T-helper 1 cell treated with Interleukin-12 subunit alpha and Interleukin-12 subunit beta and Interleukin-4 antibody, amounts not matched to agents 30 μg/mL and 1 μg/mL, for 36 hours (primary cell): ENCODE results near the gene SOX18.

Experiments used
- H3K27ac Mint-ChIP-seq: one replicate; pipeline ENCODE4 v1.8.0; 2021; ENCODE audit warnings: mild to moderate bottlenecking, mixed read lengths
- H3K27me3 Mint-ChIP-seq: one replicate; pipeline ENCODE4 v1.8.0; 2021; ENCODE audit warnings: low read depth, mixed read lengths
- H3K36me3 Mint-ChIP-seq: one replicate; pipeline ENCODE4 v1.8.0; 2021; ENCODE audit warnings: low read depth, mixed read lengths
- H3K4me1 Mint-ChIP-seq: one replicate; pipeline ENCODE4 v1.8.0; 2021; ENCODE audit warnings: low read depth, mixed read lengths
- H3K4me3 Mint-ChIP-seq: one replicate; pipeline ENCODE4 v1.8.0; 2021; ENCODE audit warnings: mild to moderate bottlenecking, moderate library complexity, mixed read lengths
- H3K9me3 Mint-ChIP-seq: one replicate; pipeline ENCODE4 v1.8.0; 2021; ENCODE audit warnings: mixed read lengths

Gene SOX18

GRCh38 chr20:64035933-64036345, 13.5 kb downstream of the SOX18 start, which contains the start of gene C20orf204:
Gene C20orf204, plus strand, starts transcription at chr20:64036182. Its CDS starts 142 bp downstream, at chr20:64036324.
- Mint-ChIP-seq H3K27me3 (no peaks in the 10 kb centered on the region), H3K9me3 (no peaks in the 10 kb centered on the region), H3K4me1 (peaks cover 41% of the 10 kb centered on the region), H3K36me3 (peaks cover 18% of the 10 kb centered on the region), H3K27ac (peak within 1 kb of the TSS; percentile 98), H3K4me3 (peak within 1 kb of the TSS; percentile 81)

GRCh38 chr20:64035066-64035932, 14.1 kb downstream of the SOX18 start:
- H3K27me3 Mint-ChIP-seq: no peaks in the 10 kb centered on the region
- H3K4me1 Mint-ChIP-seq: peaks cover 39% of the 10 kb centered on the region
- H3K9me3 Mint-ChIP-seq: no peaks in the 10 kb centered on the region
- peak overlapping the region; percentile 98 for H3K27ac Mint-ChIP-seq
- H3K36me3 Mint-ChIP-seq: peaks cover 18% of the 10 kb centered on the region
- H3K4me3 Mint-ChIP-seq: peak overlapping the region; percentile 80

- Mint-ChIP-seq H3K4me1 (peaks cover 31% of the 10 kb centered on the region), H3K4me3 (peak overlapping the region; percentile 54), H3K27me3 (no peaks in the 10 kb centered on the region), H3K36me3 (peaks cover 21% of the 10 kb centered on the region), H3K9me3 (no peaks in the 10 kb centered on the region), H3K27ac (peak overlapping the region; percentile 98)
Measured at GRCh38 chr20:64033981-64034493, 15.4 kb downstream of the SOX18 start.

DNA sequence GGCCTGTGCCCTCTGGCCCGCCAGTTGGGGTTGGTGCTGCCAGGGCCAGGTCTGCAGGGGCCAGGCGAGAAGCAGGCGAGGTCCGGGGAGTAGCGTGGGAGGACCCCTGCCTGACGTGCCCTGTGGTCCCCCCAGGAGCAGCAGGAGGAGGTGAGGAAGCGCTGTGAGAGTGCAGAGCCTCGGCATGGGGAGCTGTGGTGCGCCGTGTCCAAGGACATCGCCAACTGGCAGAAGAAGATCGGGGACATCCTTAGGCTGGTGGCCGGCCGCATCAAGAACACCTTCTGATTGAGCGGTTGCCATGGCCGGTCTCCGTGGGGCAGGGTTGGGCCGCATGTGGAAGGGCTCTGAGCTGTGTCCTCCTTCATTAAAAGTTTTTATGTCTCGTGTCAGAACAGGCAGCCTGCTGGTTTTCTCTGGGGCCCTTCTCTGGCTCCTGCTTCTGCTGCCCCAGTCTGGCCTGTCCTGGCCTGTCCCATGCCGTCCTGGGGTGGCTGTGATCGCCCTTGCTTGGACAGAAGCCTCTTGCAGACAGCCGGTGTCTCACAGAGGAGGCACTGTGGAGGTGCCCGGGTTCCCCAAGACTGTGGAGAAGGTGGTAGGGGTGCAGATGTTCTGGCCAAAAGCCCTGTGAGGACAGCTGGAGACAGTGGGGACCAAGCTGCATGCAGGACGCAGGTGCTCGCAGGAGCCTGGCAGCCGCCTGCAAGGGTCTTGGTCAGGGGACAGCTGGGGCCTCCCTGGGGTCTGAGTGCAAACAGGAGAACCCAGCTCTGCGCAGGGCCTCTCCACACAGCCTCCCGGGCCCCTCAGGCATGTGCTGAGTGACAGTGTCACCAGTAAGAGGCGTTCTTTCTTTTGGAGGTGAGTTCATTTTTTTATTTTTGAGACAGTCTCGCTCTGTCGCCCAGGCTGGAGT, 16.5 kb downstream of the SOX18 start:
- Mint-ChIP-seq H3K4me1 (peaks cover 31% of the 10 kb centered on the region), H3K9me3 (no peaks in the 10 kb centered on the region), H3K27ac (peak overlapping the region; percentile 98), H3K27me3 (no peaks in the 10 kb centered on the region), H3K4me3 (no peak overlapping the region), H3K36me3 (peaks cover 25% of the 10 kb centered on the region)

- no peak overlapping the region for H3K4me3 Mint-ChIP-seq
- H3K4me1 Mint-ChIP-seq: peaks cover 24% of the 10 kb centered on the region
- H3K27me3 Mint-ChIP-seq: no peaks in the 10 kb centered on the region
- peaks cover 32% of the 10 kb centered on the region for H3K36me3 Mint-ChIP-seq
- no peak overlapping the region for H3K27ac Mint-ChIP-seq
- H3K9me3 Mint-ChIP-seq: no peaks in the 10 kb centered on the region
Measured at GRCh38 chr20:64031822-64032314, 17.6 kb downstream of the SOX18 start.

- Mint-ChIP-seq H3K36me3 (peaks cover 37% of the 10 kb centered on the region), H3K27ac (no peak overlapping the region), H3K9me3 (no peaks in the 10 kb centered on the region), H3K4me3 (no peak overlapping the region), H3K4me1 (peaks cover 20% of the 10 kb centered on the region), H3K27me3 (no peaks in the 10 kb centered on the region)
Measured at GRCh38 chr20:64030371-64031134, 18.9 kb downstream of the SOX18 start.

DNA sequence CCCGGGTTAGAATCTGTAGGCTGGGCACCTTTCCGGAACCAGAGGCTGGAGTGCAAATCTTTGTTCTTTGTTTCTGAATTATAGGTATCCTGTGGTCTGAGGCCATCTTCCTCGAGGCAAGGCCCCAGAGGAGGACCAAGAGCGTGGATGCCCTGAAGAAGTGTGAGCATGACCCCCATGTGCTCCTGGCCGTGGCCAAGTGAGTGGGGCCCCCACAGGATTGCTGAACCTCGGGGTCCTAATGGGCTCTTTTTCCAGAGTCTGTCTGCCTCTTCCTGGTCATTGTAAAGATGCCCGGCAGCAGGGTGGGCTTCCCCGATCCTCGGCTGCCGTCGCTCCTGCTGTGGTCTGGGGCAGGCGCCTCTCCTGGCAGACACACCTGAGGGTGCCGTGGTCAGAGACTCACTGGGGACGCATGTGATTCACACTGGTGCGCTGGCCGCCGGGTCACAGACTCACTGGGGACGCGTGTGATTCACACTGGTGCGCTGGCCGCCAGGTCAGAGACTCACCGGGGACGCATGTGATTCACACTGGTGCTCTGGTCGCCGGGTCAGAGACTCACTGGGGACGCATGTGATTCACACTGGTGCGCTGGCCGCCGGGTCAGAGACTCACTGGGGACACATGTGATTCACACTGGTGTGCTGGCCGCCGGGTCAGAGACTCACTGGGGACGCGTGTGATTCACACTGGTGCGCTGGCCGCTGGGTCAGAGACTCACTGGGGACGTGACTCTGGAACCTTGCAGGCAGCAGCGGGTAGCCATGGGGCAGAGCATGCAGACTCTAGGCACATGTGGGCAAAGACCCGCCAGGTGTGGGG, 19.9 kb downstream of the SOX18 start:
- H3K27ac Mint-ChIP-seq: no peak overlapping the region
- H3K9me3 Mint-ChIP-seq: no peaks in the 10 kb centered on the region
- H3K4me1 Mint-ChIP-seq: peaks cover 11% of the 10 kb centered on the region
- peaks cover 40% of the 10 kb centered on the region for H3K36me3 Mint-ChIP-seq
- no peak overlapping the region for H3K4me3 Mint-ChIP-seq
- no peaks in the 10 kb centered on the region for H3K27me3 Mint-ChIP-seq

DNA sequence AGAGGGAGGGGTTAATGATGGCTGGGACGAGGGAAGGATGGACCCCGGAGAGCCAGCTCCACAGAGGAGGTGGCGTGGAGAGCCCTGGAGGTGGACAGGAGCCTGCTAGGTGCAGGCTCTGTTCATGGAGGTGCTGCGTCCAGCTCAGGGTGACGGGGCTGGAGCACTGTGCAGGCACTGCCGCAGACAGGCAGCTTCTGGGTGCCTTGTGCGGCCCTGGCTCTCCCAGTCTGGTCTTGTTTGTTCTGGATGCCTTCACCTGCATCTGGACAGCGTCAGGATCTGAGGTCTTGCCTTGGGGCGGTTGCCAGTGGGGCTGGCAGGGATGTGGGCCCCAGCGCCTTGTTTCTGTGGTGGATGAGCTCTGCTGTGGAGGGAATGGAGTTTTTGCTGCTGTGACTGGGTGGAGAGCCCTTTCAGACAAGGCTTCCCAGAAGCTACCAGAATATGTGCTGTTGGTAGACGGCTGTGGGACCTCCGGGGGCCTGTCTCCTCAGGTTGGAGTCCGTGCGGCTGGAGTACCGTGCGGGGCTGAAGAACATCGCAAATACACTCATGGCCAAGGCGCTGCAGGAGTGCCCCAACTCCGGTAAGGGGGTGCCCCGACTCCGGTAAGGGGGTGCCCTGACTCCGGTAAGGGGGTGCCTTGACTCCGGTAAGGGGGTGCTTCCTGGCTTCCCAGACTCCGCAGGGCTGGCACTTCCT, 21.3 kb downstream of the SOX18 start:
- peak overlapping the region; percentile 36 for H3K27ac Mint-ChIP-seq
- H3K4me3 Mint-ChIP-seq: no peak overlapping the region
- no peaks in the 10 kb centered on the region for H3K9me3 Mint-ChIP-seq
- H3K36me3 Mint-ChIP-seq: peaks cover 42% of the 10 kb centered on the region
- no peaks in the 10 kb centered on the region for H3K27me3 Mint-ChIP-seq
- peaks cover 3% of the 10 kb centered on the region for H3K4me1 Mint-ChIP-seq

DNA sequence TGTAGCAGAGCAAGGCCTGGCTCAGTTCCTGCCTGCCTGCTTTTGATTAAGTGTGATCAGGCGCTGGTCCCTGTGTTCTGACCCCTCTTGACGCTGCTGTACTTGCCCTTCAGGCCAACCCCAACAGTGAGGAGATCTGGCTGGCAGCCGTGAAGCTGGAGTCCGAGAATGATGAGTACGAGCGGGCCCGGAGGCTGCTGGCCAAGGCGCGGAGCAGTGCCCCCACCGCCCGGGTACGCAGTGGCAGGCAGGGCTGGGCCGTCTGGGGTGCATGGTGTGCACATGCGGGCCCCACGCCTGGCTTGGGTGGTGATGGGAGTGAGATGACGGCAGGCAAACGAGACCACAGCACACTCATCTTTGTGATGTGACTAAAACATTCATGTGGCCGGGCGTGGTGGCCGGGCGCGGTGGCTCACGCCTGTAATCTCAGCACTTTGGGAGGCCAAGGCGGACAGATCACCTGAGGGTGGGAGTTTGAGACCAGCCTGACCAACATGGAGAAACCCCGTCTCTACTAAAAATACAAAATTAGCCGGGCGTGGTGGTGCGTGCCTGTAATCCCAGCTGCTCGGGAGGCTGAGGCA, 23.5 kb downstream of the SOX18 start:
- H3K9me3 Mint-ChIP-seq: no peaks in the 10 kb centered on the region
- H3K27me3 Mint-ChIP-seq: no peaks in the 10 kb centered on the region
- H3K4me3 Mint-ChIP-seq: no peak overlapping the region
- peaks cover 37% of the 10 kb centered on the region for H3K36me3 Mint-ChIP-seq
- H3K4me1 Mint-ChIP-seq: no peaks in the 10 kb centered on the region
- no peak overlapping the region for H3K27ac Mint-ChIP-seq

DNA sequence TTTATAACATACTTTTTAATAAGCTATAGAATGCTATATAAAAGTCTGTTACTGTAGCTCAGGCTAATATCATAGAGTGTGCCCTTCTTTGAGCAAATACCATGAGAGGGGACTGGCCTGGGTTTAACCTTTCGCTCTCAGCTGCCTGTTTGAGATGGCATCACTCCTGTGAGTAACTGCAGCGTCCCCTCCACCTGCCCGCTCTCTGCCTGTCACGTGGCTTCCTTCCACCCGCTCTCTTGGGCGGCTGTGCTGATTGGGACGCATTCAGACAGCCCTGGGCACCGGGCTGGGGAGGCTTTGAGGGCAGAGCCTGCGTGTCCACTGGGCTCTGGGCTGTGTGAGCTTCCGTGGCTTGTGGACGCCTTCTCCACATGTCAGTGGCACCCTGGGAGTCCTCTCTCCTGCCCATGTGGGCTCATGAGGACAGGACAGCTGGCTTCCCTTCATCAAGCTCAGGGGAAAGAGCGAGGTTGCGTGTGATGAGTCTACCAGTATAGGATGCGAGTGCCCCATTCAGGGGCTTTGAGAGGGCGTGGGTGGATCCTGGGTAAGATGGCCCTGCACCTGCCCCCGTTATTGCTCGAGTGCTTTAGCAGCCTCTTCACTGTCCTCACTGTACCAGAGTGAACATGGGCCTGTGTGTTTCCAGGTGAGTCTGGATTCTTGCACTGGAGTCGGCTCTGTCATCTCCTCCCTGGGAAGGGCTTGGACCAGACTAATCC, 24.2 kb downstream of the SOX18 start:
- Mint-ChIP-seq H3K9me3 (no peaks in the 10 kb centered on the region), H3K4me3 (no peak overlapping the region), H3K4me1 (no peaks in the 10 kb centered on the region), H3K27ac (no peak overlapping the region), H3K27me3 (no peaks in the 10 kb centered on the region), H3K36me3 (peaks cover 37% of the 10 kb centered on the region)

DNA sequence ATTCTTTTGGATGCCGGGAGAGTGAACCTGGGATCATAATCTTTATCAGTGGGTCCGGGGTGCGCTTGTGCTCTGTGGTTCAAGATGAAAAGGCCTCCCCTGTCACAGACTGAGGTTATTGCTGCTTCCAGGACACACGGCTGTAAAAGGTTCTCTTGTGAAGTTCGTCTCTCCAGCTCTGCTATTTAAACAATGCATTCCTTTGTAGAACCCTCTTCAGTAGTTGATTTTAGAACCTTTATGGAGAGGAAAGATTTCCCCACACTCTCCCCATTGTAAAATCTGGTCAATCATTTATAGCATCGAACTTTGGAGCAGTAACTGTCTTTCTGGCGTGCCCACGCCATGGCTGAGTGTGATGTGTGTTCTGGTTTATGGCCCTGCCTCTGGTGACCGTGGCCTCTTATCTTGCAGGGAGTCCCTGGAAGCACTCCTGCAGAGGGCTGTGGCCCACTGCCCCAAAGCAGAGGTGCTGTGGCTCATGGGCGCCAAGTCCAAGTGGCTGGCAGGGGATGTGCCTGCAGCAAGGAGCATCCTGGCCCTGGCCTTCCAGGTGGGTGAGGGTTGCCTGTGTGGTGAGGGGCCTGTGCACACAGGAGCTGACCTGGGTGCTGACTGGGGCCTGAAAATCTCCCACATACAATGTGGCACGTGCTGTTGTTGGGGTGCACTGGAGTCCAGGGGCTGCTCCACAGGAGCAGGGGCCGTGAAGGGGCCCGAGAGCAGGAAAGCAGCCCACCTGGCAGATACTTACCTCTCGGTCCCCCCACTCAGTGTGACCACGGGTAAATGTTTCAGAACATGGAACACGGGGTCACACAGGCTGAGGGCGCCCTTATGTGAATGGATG, 25.1 kb downstream of the SOX18 start:
- H3K4me1 Mint-ChIP-seq: peaks cover 5% of the 10 kb centered on the region
- H3K27ac Mint-ChIP-seq: no peak overlapping the region
- no peaks in the 10 kb centered on the region for H3K9me3 Mint-ChIP-seq
- no peaks in the 10 kb centered on the region for H3K27me3 Mint-ChIP-seq
- H3K4me3 Mint-ChIP-seq: no peak overlapping the region
- H3K36me3 Mint-ChIP-seq: peaks cover 43% of the 10 kb centered on the region
